Measurements from ENCODE around the gene MYOZ3. TPM values are rescaled to one million over a fixed set of nuclear protein-coding genes. Genes with fewer than 3 reads are reported as not detected.
A peak's percentile ranks its signal among the peaks of the same experiment; 100 is the strongest.

Gene MYOZ3
- total RNA-seq, 2 donors from 2014 or later = 0.09 to 0.49 TPM

DNA sequence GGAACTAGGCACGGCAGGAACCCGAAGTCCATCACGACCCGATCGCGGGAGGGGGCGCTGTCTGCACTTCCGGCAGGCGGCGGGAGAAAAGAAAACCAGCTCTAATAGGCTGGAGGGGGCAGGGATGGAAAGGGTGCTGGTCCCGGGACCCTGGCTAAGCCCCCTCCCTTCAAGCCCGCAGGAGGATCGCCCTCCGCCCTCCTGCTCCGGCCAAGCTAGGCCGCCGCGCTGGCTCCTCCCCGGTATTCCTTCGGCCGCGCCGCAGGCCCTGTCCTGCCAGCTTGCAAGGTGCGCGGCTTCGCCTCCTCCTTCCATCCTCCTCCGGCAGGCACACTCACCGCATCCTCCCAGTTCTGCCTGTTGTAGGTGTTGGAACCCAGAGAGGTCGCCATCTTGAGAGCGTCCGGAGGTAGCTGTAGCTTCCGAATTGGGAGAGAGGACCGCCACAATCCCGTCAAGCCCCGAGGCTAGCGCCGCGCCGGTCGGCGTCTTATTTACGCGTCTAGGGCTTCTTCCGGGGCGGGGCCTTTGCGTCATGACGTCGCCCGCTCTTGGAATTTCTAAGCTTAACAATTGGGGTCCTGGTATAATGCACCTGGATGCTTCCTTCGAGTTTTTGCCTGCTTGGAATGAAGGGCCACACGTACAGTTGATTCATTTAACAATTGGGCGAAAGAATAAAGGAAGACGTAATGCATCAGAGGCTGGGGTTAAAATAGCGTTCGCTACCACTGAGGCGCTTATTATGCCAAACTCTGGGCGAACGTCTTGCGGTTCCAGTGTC lies 39.7 kb downstream of the MYOZ3 start, which contains the start of gene RBM22:
Gene RBM22, minus strand, starts transcription at position 469 of the 784 bp plus-strand sequence. Its CDS starts 77 bp downstream, at position 392.
- no peaks in the 10 kb centered on the region for H3K9me3 Mint-ChIP-seq
- H3K27ac Mint-ChIP-seq = no peak within 1 kb of the TSS
- DNase-seq (ENCODE audit: low spot score in 2 of 2) = peak; percentile 88
- ATAC-seq = peak; percentile 95
- peaks cover 0 to 4% of the 10 kb centered on the region in 2 donors for H3K36me3 Mint-ChIP-seq

DNA sequence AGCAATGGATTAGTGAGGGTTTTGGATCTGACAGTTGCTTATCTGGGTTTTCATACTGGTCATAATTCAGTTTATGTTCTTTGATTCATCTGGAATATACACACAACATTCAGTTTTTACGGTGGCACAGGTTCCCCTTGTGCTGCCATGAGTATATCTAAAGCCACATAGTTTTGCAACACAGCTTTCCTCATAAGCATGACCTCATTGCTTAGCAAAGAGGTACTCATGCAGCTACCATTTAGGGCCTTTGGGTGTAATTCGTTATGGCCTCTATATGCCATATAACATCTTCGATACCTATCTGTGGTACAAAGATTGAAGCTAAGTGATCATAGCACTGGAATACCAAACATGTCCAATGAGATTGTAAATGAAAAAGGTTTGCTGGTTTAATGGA lies 42.7 kb downstream of the MYOZ3 start:
- Mint-ChIP-seq H3K9me3 (no peaks in the 10 kb centered on the region), H3K36me3 (peaks cover 0 to 4% of the 10 kb centered on the region in 2 donors), H3K27ac (no peak overlapping the region)
- ATAC-seq = no peak
- no peak for DNase-seq (ENCODE audit: low spot score in 2 of 2)

DNA sequence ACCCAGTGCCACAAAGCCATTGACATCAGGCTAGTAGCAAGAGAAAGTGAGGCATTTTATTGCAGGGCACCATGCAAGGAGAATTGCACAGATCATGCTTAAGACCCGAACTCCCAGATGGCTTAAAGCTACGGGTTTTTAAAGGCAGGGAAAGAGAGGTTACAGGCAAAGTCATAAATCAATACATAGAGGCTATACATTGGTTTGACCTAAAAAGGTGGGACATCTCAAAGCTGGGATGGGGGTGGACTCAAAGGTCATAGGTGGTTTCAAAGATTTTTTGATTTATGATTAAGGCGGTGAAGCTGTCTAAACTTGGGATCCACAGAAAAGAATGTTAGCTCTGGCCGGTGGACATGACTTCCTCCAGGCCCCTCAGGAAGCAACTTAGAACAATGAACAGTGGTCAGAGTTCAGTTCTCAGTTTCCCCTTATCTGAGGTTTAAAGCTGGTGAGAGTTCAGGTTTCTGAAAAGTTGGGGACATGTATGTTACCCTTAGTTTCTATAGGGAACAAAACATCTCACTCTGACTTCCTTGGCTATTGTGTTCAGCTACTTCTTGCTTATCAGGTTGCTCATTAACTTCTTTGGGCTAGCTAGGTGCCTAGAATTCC lies 45.8 kb downstream of the MYOZ3 start:
- Mint-ChIP-seq H3K27ac (no peak overlapping the region), H3K9me3 (no peaks in the 10 kb centered on the region), H3K36me3 (peaks cover 0 to 4% of the 10 kb centered on the region in 2 donors)
- ATAC-seq (no peak), DNase-seq (ENCODE audit: low spot score in 2 of 2) (no peak)

DNA sequence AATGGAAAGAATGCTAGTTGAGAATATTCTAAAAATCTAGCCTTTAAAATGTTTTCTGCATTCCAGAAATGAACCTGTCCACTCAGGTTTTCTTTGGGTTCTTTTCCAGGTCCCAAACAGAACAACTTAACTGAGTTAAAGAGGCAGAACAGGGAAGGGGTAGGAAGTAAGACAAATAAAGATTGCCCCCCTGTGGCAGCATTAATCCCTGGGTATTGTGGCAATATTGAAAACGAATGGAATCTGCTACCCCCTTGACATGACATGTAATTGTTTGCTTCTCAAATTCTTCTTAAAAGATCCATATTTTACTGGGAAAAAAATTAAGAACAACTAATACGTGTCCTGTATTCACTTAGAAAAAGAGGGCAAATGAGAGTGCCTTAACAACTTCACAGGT lies 49.1 kb downstream of the MYOZ3 start:
- DNase-seq (ENCODE audit: low spot score in 2 of 2) = no peak
- Mint-ChIP-seq H3K27ac (no peak overlapping the region), H3K9me3 (no peaks in the 10 kb centered on the region), H3K36me3 (peaks cover 0 to 4% of the 10 kb centered on the region in 2 donors)
- no peak for ATAC-seq

DNA sequence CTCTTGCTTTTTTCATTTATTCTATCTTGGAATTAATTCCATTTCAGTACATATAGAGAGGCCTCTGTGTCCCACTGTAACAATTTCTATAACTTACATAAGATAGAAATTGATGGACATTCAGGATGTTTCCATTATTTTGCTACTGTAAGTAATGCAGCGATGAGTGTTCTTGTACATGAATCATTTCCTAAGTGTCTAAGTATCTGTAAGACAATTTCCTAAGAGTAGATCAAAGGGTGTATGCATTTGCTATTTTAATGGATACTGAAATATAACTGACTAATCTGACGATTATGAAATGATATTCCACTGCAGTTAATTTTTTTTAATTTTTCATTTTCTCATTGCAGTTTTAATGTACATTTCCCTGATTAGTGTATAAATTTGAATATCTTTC lies 62.8 kb downstream of the MYOZ3 start:
- no peak for DNase-seq (ENCODE audit: low spot score in 2 of 2)
- Mint-ChIP-seq H3K36me3 (peaks cover 4 to 19% of the 10 kb centered on the region in 2 donors), H3K9me3 (no peaks in the 10 kb centered on the region), H3K27ac (no peak overlapping the region)
- ATAC-seq = no peak

Other genes starting within 250 kb of the MYOZ3 start
- gene CD74, start 248.3 kb upstream of the MYOZ3 start, total RNA-seq = 100 to 1,000 TPM; 249 to 277 TPM
- gene RPS14, start 211.5 kb upstream of the MYOZ3 start, total RNA-seq = 1,000 to 10,000 TPM; 2,876 to 3,412 TPM
- 1 to 10 TPM in 1 of 2 donors, under 1 TPM in 1; 0.87 to 4.5 TPM for gene NDST1, start 153.1 kb upstream of the MYOZ3 start, total RNA-seq
- gene SYNPO, start 20.6 kb upstream of the MYOZ3 start, total RNA-seq = under 1 TPM; 0.18 to 0.53 TPM
- gene RBM22, start 39.8 kb downstream of the MYOZ3 start, total RNA-seq = 100 to 1,000 TPM in 1 of 2 donors, 10 to 100 TPM in 1; 62.0 to 104 TPM
- gene DCTN4, start 97.8 kb downstream of the MYOZ3 start, total RNA-seq = 10 to 100 TPM; 44.0 to 56.4 TPM
- gene SMIM3, start 117.5 kb downstream of the MYOZ3 start, total RNA-seq = 10 to 100 TPM; 27.1 to 33.0 TPM
- gene IRGM, start 185.3 kb downstream of the MYOZ3 start, total RNA-seq = 1 to 10 TPM; 4.5 to 4.7 TPM
- gene ZNF300, start 243.7 kb downstream of the MYOZ3 start, total RNA-seq = 1 to 10 TPM; 1.6 to 2.2 TPM

All from activated naive CD4-positive, alpha-beta T cell treated with anti-CD3 and anti-CD28 coated beads, Interleukin-2, amount 50 U/mL, for 72 hours (primary cell).